HepG2 (cell line): ENCODE data around the gene TCAP. TPM values are rescaled to one million over a fixed set of nuclear protein-coding genes. Genes with fewer than 3 reads are reported as not detected.

Experiments used
- BHLHE40 ChIP-seq: IDR thresholded peaks from 2 replicates; pipeline ENCODE4 v1.6.1; 2011; ENCODE audit warnings: low read length, improper control_type of control experiment
- CEBPG ChIP-seq: IDR thresholded peaks from 2 replicates; pipeline ENCODE4 v1.6.1; 2016
- ERF ChIP-seq: IDR thresholded peaks from 2 replicates; pipeline ENCODE4 v1.6.1; 2018; ENCODE audit warnings: missing biosample characterization, missing genetic modification reagents
- ISX ChIP-seq: sonication (generic); formaldehyde crosslinking; conservative IDR thresholded peaks from 2 replicates; pipeline ENCODE4 v1.5.0; 2020; ENCODE audit warnings: missing genetic modification reagents
- KDM5A ChIP-seq: fragments of 200-600 bp; sonication (generic); IDR thresholded peaks from 2 replicates; pipeline ENCODE4 v1.7.0; 2018; ENCODE audit warnings: antibody characterized with exemption, mild to moderate bottlenecking, low read length, borderline replicate concordance
- MED13 ChIP-seq: sonication (generic); formaldehyde crosslinking; IDR thresholded peaks from 2 replicates; pipeline ENCODE4 v1.5.0; 2020; ENCODE audit warnings: missing genetic modification reagents
- NFE2 ChIP-seq: sonication (generic); formaldehyde crosslinking; IDR thresholded peaks from 2 replicates; pipeline ENCODE4 v1.4.0; 2020; ENCODE audit warnings: missing genetic modification reagents
- PHB2 ChIP-seq: fragments of 450-650 bp; IDR thresholded peaks from 2 replicates; pipeline ENCODE4 v1.6.1; 2018; ENCODE audit not compliant: partially characterized antibody
- PHF8 ChIP-seq: sonication (generic); formaldehyde crosslinking; IDR thresholded peaks from 2 replicates; pipeline ENCODE4 v1.5.0; 2020; ENCODE audit warnings: missing genetic modification reagents
- RXRB ChIP-seq: IDR thresholded peaks from 2 replicates; pipeline ENCODE4 v1.6.1; 2016; ENCODE audit warnings: borderline replicate concordance, missing genetic modification reagents, missing compliant biosample characterization
- SMAD9 ChIP-seq: sonication (generic); formaldehyde crosslinking; IDR thresholded peaks from 2 replicates; pipeline ENCODE4 v1.5.1; 2020; ENCODE audit warnings: mild to moderate bottlenecking, missing genetic modification reagents
- SRF ChIP-seq: IDR thresholded peaks from 2 replicates; pipeline ENCODE4 v1.6.1; 2011; ENCODE audit warnings: mild to moderate bottlenecking, low read depth, low read length, moderate library complexity
- U2AF1 ChIP-seq: fragments of 200-400 bp; formaldehyde crosslinking; optimal IDR thresholded peaks from 2 replicates; pipeline ENCODE3; 2017; ENCODE audit warnings: mild to moderate bottlenecking, low read depth, low read length
- ZBED4 ChIP-seq: sonication (generic); formaldehyde crosslinking; IDR thresholded peaks from 2 replicates; pipeline ENCODE4 v1.4.0; 2020; ENCODE audit warnings: missing genetic modification reagents, borderline replicate concordance
- ZKSCAN1 ChIP-seq: fragments of 150-350 bp; IDR thresholded peaks from 2 replicates; pipeline ENCODE4 v1.6.1; 2014; ENCODE audit warnings: low read length
- ZNF136 ChIP-seq: sonication (generic); formaldehyde crosslinking; IDR thresholded peaks from 2 replicates; pipeline ENCODE4 v1.8.1; 2022; ENCODE audit warnings: low read depth, mild to moderate bottlenecking, moderate library complexity, missing genetic modification reagents
- ZNF292 ChIP-seq: sonication (generic); formaldehyde crosslinking; IDR thresholded peaks from 2 replicates; pipeline ENCODE4 v1.8.1; 2022; ENCODE audit warnings: mild to moderate bottlenecking, low read depth, missing genetic modification reagents, borderline replicate concordance
- ZNF350 ChIP-seq: sonication (generic); formaldehyde crosslinking; IDR thresholded peaks from 2 replicates; pipeline ENCODE4 v1.4.0; 2020; ENCODE audit warnings: mild to moderate bottlenecking, low read depth, missing genetic modification reagents, borderline replicate concordance
- ZNF543 ChIP-seq: sonication (generic); formaldehyde crosslinking; IDR thresholded peaks from 2 replicates; pipeline ENCODE4 v1.4.0; 2020; ENCODE audit warnings: mild to moderate bottlenecking, missing genetic modification reagents
- ZNF777 ChIP-seq: sonication (generic); formaldehyde crosslinking; IDR thresholded peaks from 2 replicates; pipeline ENCODE4 v1.4.0; 2020; ENCODE audit warnings: missing genetic modification reagents
- ZNF883 ChIP-seq: sonication (generic); formaldehyde crosslinking; IDR thresholded peaks from 2 replicates; pipeline ENCODE4 v1.5.1; 2020; ENCODE audit warnings: mild to moderate bottlenecking, missing genetic modification reagents; ENCODE audit errors: not compliant biosample characterization
- ZUFSP ChIP-seq: sonication (generic); formaldehyde crosslinking; IDR thresholded peaks from 2 replicates; pipeline ENCODE4 v1.9.0; 2021; ENCODE audit warnings: missing genetic modification reagents, mild to moderate bottlenecking, borderline replicate concordance
- polyA plus RNA-seq, 8 experiments: library from polyadenylated mRNA; depleted of rRNA in 3 of 8; stranded (reverse) in 7 of 8; unstranded in 1 of 8; fragments of >200 nt; fragmentation: Illumina TruSeq in 4 of 8; extraction: Trizol in 4 of 8; gene quantifications; 2 replicates each; pipeline versions ENCODE4 v1.2.1 to v1.2.3, GENCODE V29; 2011 to 2016; ENCODE audit warnings: low read depth in 4 of 8, missing spikeins in 1 of 8, mixed read lengths in 1 of 8; ENCODE audit not compliant: insufficient read depth in 1 of 8
- total RNA-seq, 5 experiments: library from RNA; depleted of rRNA; stranded (reverse); fragments of >200 nt; fragmentation: Illumina TruSeq; extraction: Trizol; gene quantifications; 2 replicates each; pipeline ENCODE4 v1.2.3, GENCODE V29; 2016; ENCODE audit warnings: low read depth in 1 of 5
- TF ChIP-seq, protein P1 (sequence below): sonication (generic); formaldehyde crosslinking; IDR thresholded peaks from 2 replicates; pipeline ENCODE4 v1.5.0; 2020; ENCODE audit warnings: mild to moderate bottlenecking, missing genetic modification reagents
- TF ChIP-seq, protein P2 (sequence below): sonication (generic); formaldehyde crosslinking; IDR thresholded peaks from 2 replicates; pipeline ENCODE4 v1.4.0; 2020; ENCODE audit warnings: missing genetic modification reagents, borderline replicate concordance

TCAP gene
- total and polyA plus RNA-seq, 2 of the 13 experiments (the other 11 are each of a cell fraction or from before 2014, with no cell fraction given) = 0.24 to 0.65 TPM

GRCh38 chr17:39699818-39700147 is 34.6 kb downstream of the TCAP start, which contains the start of gene ERBB2 (continued):
- TF ChIP-seq ZKSCAN1 (no peak), SMAD9 (CRISPR knock-in tag) (no peak), BHLHE40 (no peak), PHF8 (CRISPR knock-in tag) (no peak; the same call in 1 of the 2 replicates), MED13 (CRISPR knock-in tag) (no peak), ZNF292 (CRISPR knock-in tag) (0 out of 2 replicates have a peak, but pooled peaks have one; percentile 16), SRF (no peak), PHB2 (no peak), ZBED4 (CRISPR knock-in tag) (no peak), ZNF136 (no peak), ZNF883 (no peak), KDM5A (no peak), CEBPG (CRISPR knock-in tag) (no peak), ZNF777 (CRISPR knock-in tag) (0 out of 2 replicates have a peak, but pooled peaks have one; percentile 35), ISX (CRISPR knock-in tag) (no peak), ZUFSP (CRISPR knock-in tag) (no peak), NFE2 (no peak), ZNF543 (no peak; the same call in 1 of the 2 replicates), U2AF1 (no peak), ZNF350 (CRISPR knock-in tag) (no peak), RXRB (CRISPR knock-in tag) (peak; percentile 43; the same call in 1 of the 2 replicates), ERF (CRISPR knock-in tag) (no peak)
- TF ChIP-seq, protein P1, sequence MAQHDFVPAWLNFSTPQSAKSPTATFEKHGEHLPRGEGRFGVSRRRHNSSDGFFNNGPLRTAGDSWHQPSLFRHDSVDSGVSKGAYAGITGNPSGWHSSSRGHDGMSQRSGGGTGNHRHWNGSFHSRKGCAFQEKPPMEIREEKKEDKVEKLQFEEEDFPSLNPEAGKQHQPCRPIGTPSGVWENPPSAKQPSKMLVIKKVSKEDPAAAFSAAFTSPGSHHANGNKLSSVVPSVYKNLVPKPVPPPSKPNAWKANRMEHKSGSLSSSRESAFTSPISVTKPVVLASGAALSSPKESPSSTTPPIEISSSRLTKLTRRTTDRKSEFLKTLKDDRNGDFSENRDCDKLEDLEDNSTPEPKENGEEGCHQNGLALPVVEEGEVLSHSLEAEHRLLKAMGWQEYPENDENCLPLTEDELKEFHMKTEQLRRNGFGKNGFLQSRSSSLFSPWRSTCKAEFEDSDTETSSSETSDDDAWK (CRISPR knock-in tag) = no peak
- TF ChIP-seq, protein P2, sequence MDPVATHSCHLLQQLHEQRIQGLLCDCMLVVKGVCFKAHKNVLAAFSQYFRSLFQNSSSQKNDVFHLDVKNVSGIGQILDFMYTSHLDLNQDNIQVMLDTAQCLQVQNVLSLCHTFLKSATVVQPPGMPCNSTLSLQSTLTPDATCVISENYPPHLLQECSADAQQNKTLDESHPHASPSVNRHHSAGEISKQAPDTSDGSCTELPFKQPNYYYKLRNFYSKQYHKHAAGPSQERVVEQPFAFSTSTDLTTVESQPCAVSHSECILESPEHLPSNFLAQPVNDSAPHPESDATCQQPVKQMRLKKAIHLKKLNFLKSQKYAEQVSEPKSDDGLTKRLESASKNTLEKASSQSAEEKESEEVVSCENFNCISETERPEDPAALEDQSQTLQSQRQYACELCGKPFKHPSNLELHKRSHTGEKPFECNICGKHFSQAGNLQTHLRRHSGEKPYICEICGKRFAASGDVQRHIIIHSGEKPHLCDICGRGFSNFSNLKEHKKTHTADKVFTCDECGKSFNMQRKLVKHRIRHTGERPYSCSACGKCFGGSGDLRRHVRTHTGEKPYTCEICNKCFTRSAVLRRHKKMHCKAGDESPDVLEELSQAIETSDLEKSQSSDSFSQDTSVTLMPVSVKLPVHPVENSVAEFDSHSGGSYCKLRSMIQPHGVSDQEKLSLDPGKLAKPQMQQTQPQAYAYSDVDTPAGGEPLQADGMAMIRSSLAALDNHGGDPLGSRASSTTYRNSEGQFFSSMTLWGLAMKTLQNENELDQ (CRISPR knock-in tag) = no peak
